H9 (cell line): ENCODE data around the gene CRACDL. TPM values are rescaled to one million over a fixed set of nuclear protein-coding genes. Genes with fewer than 3 reads are reported as not detected.

Source experiments
- DNase-seq: peaks from one replicate; pipeline ENCODE4 v3.0.0-alpha.2; 2017
- H2AFZ ChIP-seq: one replicate; pipeline ENCODE4 v1.6.1; 2013; ENCODE audit warnings: mild to moderate bottlenecking, low read length, control low read depth, moderate library complexity
- H2AK5ac ChIP-seq: 2 replicates; pipeline ENCODE4 v1.6.1; 2013; ENCODE audit warnings: low read length, control low read depth, mixed read lengths; ENCODE audit not compliant: insufficient read length
- H2BK120ac ChIP-seq: one replicate; pipeline ENCODE4 v1.6.1; 2013; ENCODE audit warnings: low read depth, mild to moderate bottlenecking, low read length, control low read depth, inconsistent platforms; ENCODE audit not compliant: poor library complexity, severe bottlenecking
- H2BK12ac ChIP-seq: 2 replicates; pipeline ENCODE4 v1.6.1; 2013; ENCODE audit warnings: low read length, control low read depth, mixed read lengths, low read depth; ENCODE audit not compliant: insufficient read length
- H2BK15ac ChIP-seq: 2 replicates; pipeline ENCODE4 v1.6.1; 2013; ENCODE audit warnings: low read depth, low read length, control low read depth
- H2BK20ac ChIP-seq: one replicate; pipeline ENCODE4 v1.6.1; 2013; ENCODE audit warnings: low read depth, mild to moderate bottlenecking, low read length, control low read depth, inconsistent platforms; ENCODE audit not compliant: poor library complexity, severe bottlenecking
- H2BK5ac ChIP-seq: 2 replicates; pipeline ENCODE4 v1.6.1; 2013; ENCODE audit warnings: low read length, control low read depth, mixed read lengths; ENCODE audit not compliant: insufficient read length
- H3K14ac ChIP-seq: 2 replicates; pipeline ENCODE4 v1.6.1; 2013; ENCODE audit warnings: low read length, control low read depth; ENCODE audit not compliant: insufficient read depth
- H3K18ac ChIP-seq: 2 replicates; pipeline ENCODE4 v1.6.1; 2013; ENCODE audit warnings: low read depth, mild to moderate bottlenecking, mixed read lengths, low read length, control low read depth; ENCODE audit not compliant: insufficient read length
- H3K23ac ChIP-seq: 2 replicates; pipeline ENCODE4 v1.6.1; 2013; ENCODE audit warnings: low read length, control low read depth, mixed read lengths, low read depth; ENCODE audit not compliant: insufficient read length
- H3K23me2 ChIP-seq: 2 replicates; pipeline ENCODE4 v1.6.1; 2013; ENCODE audit warnings: low read depth, mild to moderate bottlenecking, mixed read lengths, low read length, control low read depth; ENCODE audit not compliant: insufficient read length, poor library complexity, severe bottlenecking
- H3K27ac ChIP-seq: 2 replicates; pipeline ENCODE4 v1.5.1; 2013; ENCODE audit warnings: low read length, control low read depth, mixed read lengths, low read depth; ENCODE audit not compliant: insufficient read length
- H3K27me3 ChIP-seq: 2 replicates; pipeline ENCODE4 v1.6.1; 2013; ENCODE audit warnings: low read length, control low read depth, inconsistent platforms; ENCODE audit not compliant: insufficient read depth
- H3K4ac ChIP-seq: 2 replicates; pipeline ENCODE4 v1.6.1; 2013; ENCODE audit warnings: low read depth, mild to moderate bottlenecking, control low read depth, inconsistent platforms, low read length, moderate library complexity
- H3K4me1 ChIP-seq: 2 replicates; pipeline ENCODE4 v1.6.1; 2013; ENCODE audit warnings: low read length, control low read depth, inconsistent platforms; ENCODE audit not compliant: insufficient read depth
- H3K4me2 ChIP-seq: 2 replicates; pipeline ENCODE4 v1.6.1; 2013; ENCODE audit warnings: low read length, control low read depth, mixed read lengths; ENCODE audit not compliant: insufficient read length, insufficient read depth
- H3K56ac ChIP-seq: 2 replicates; pipeline ENCODE4 v1.6.1; 2013; ENCODE audit warnings: low read depth, mild to moderate bottlenecking, mixed read lengths, low read length, control low read depth; ENCODE audit not compliant: insufficient read length
- H3K79me1 ChIP-seq: 2 replicates; pipeline ENCODE4 v1.6.1; 2013; ENCODE audit warnings: low read depth, mild to moderate bottlenecking, moderate library complexity, low read length, control low read depth, inconsistent platforms; ENCODE audit not compliant: insufficient read depth, poor library complexity, severe bottlenecking
- H3K79me2 ChIP-seq: 2 replicates; pipeline ENCODE4 v1.6.1; 2013; ENCODE audit warnings: low read length, control low read depth, inconsistent platforms; ENCODE audit not compliant: insufficient read depth
- H3K9ac ChIP-seq: 2 replicates; pipeline ENCODE4 v1.6.1; 2013; ENCODE audit warnings: low read length, control low read depth, mixed read lengths; ENCODE audit not compliant: insufficient read length; ENCODE audit errors: extremely low read depth
- H3K9me3 ChIP-seq: one replicate; pipeline ENCODE4 v1.6.1; 2013; ENCODE audit warnings: low read depth, low read length, inconsistent platforms; ENCODE audit not compliant: control insufficient read depth
- H3T11ph ChIP-seq: one replicate; pipeline ENCODE4 v1.6.1; 2013; ENCODE audit warnings: mild to moderate bottlenecking, low read length, control low read depth, inconsistent platforms
- H4K20me1 ChIP-seq: one replicate; pipeline ENCODE4 v1.6.1; 2013; ENCODE audit not compliant: control insufficient read depth, insufficient read length, insufficient read depth
- H4K5ac ChIP-seq: 2 replicates; pipeline ENCODE4 v1.6.1; 2013; ENCODE audit warnings: low read depth, mild to moderate bottlenecking, mixed read lengths, low read length, control low read depth; ENCODE audit not compliant: insufficient read length
- H4K8ac ChIP-seq: replicated peaks from 2 replicates; pipeline ENCODE4 v1.6.1; 2013; ENCODE audit warnings: low read length, control low read depth, mixed read lengths, low read depth; ENCODE audit not compliant: insufficient read length
- H4K91ac ChIP-seq: 2 replicates; pipeline ENCODE4 v1.6.1; 2013; ENCODE audit warnings: low read depth, mild to moderate bottlenecking, moderate library complexity, mixed read lengths, low read length, control low read depth; ENCODE audit not compliant: insufficient read length
- H3K27ac Mint-ChIP-seq, 3 experiments: 2 replicates in 2 of 3; 3 replicates in 1 of 3; pipeline ENCODE4 v1.8.0; 2020 to 2021; ENCODE audit warnings: mixed read lengths in 3 of 3, mild to moderate bottlenecking in 1 of 3, moderate library complexity in 1 of 3
- H3K27me3 Mint-ChIP-seq: 2 replicates; pipeline ENCODE4 v1.8.0; 2021; ENCODE audit warnings: low read depth, mild to moderate bottlenecking, moderate library complexity, mixed read lengths
- H3K36me3 Mint-ChIP-seq, 3 experiments: 2 replicates in 2 of 3; 3 replicates in 1 of 3; pipeline ENCODE4 v1.8.0; 2020 to 2021; ENCODE audit warnings: low read depth in 3 of 3, mixed read lengths in 3 of 3; ENCODE audit not compliant: insufficient read depth in 1 of 3
- H3K4me1 Mint-ChIP-seq, 2 experiments: 2 replicates each; pipeline ENCODE4 v1.8.0; 2020; ENCODE audit warnings: mixed read lengths in 2 of 2
- H3K4me3 Mint-ChIP-seq, 2 experiments: 2 replicates in 1 of 2; 3 replicates in 1 of 2; pipeline ENCODE4 v1.8.0; 2020 to 2021; ENCODE audit warnings: mild to moderate bottlenecking in 2 of 2, mixed read lengths in 2 of 2, moderate library complexity in 1 of 2
- H3K9me3 Mint-ChIP-seq, 2 experiments: 2 replicates in 1 of 2; 3 replicates in 1 of 2; pipeline ENCODE4 v1.8.0; 2020; ENCODE audit warnings: mild to moderate bottlenecking in 2 of 2, mixed read lengths in 2 of 2, moderate library complexity in 1 of 2
- WGBS: extraction: QIAGEN DNeasy Blood & Tissue Kit; methylation state at CpG from one replicate; pipeline ENCODE4 v1.1.7; 2013; ENCODE audit warnings: missing lambda C conversion rate, low lambda C conversion rate, mixed read lengths; ENCODE audit not compliant: insufficient read length; ENCODE audit errors: extremely low coverage; 5-methylcytosine and 5-hydroxymethylcytosine counted together
- total RNA-seq: library from RNA; stranded (reverse); gene quantifications from 2 replicates; pipeline ENCODE4 v1.2.1, GENCODE V29; 2021
- TF ChIP-seq, protein P1 (sequence below): fragments of 200-600 bp; sonication (generic); conservative IDR thresholded peaks from 3 replicates; pipeline ENCODE4 v1.8.0; 2021; ENCODE audit warnings: antibody characterized with exemption, mild to moderate bottlenecking

The CRACDL gene
- total RNA-seq, 1 experiment from 2014 or later, result 0.48 TPM

- Histone ChIP-seq H2BK15ac (no peak overlapping the region), H4K91ac (no peak overlapping the region), H3K23ac (no peak overlapping the region), H2BK20ac (no peak overlapping the region), H2AK5ac (no peak overlapping the region), H3K4ac (no peak overlapping the region), H3K27ac (no peak overlapping the region), H3K79me1 (no peaks in the 10 kb centered on the region), H3K9me3 (no peaks in the 10 kb centered on the region), H3K18ac (no peak overlapping the region), H4K8ac (no peak overlapping the region), H3K56ac (no peak overlapping the region), H3K4me1 (no peaks in the 10 kb centered on the region), H3K79me2 (no peaks in the 10 kb centered on the region), H2BK120ac (no peak overlapping the region), H4K20me1 (no peaks in the 10 kb centered on the region), H3T11ph (no peak overlapping the region), H3K14ac (no peak overlapping the region), H3K23me2 (no peaks in the 10 kb centered on the region), H3K27me3 (no peaks in the 10 kb centered on the region), H2BK5ac (no peak overlapping the region), H2AFZ (no peak overlapping the region), H3K4me2 (no peak overlapping the region), H3K9ac (no peak overlapping the region), H4K5ac (no peak overlapping the region), H2BK12ac (no peak overlapping the region)
- H3K27ac Mint-ChIP-seq, result no peak overlapping the region
- no peak for DNase-seq
- H3K36me3 Mint-ChIP-seq, result no peaks in the 10 kb centered on the region; a peak in 1 of 7 replicates
- H3K9me3 Mint-ChIP-seq, result no peaks in the 10 kb centered on the region
- peaks cover 10% of the 10 kb centered on the region; the same call in 1 of the 2 replicates for H3K27me3 Mint-ChIP-seq
- no peak overlapping the region for H3K4me3 Mint-ChIP-seq
- H3K4me1 Mint-ChIP-seq, result no peaks in the 10 kb centered on the region
- TF ChIP-seq, protein P1, sequence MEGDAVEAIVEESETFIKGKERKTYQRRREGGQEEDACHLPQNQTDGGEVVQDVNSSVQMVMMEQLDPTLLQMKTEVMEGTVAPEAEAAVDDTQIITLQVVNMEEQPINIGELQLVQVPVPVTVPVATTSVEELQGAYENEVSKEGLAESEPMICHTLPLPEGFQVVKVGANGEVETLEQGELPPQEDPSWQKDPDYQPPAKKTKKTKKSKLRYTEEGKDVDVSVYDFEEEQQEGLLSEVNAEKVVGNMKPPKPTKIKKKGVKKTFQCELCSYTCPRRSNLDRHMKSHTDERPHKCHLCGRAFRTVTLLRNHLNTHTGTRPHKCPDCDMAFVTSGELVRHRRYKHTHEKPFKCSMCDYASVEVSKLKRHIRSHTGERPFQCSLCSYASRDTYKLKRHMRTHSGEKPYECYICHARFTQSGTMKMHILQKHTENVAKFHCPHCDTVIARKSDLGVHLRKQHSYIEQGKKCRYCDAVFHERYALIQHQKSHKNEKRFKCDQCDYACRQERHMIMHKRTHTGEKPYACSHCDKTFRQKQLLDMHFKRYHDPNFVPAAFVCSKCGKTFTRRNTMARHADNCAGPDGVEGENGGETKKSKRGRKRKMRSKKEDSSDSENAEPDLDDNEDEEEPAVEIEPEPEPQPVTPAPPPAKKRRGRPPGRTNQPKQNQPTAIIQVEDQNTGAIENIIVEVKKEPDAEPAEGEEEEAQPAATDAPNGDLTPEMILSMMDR, result no peak
- no CpG with 5 or more reads among the region's 4 CpGs for WGBS
Measured at GRCh38 chr2:98952966-98953365, 16.9 kb upstream of the CRACDL start.
